ENCODE measurements around the gene RIT2.

GRCh38 chr18:42830936-42831335, 284.5 kb downstream of the RIT2 start:
- TF ChIP-seq CTCF (IDR thresholded peaks at IDR 0.05) (no peak), POLR2AphosphoS5 (IDR thresholded peaks at IDR 0.05) (no peak), POLR2A (IDR thresholded peaks at IDR 0.05) (no peak), EP300 (IDR thresholded peaks at IDR 0.05) (no peak)
